ENCODE results near the gene ZNF609. TPM values are rescaled to one million over a fixed set of nuclear protein-coding genes. Genes with fewer than 3 reads are reported as not detected.

ZNF609 gene
- total and polyA plus RNA-seq, 10 of the 15 experiments (the other 5 are each of a cell fraction or from before 2014, with no cell fraction given), result 5.1 to 35.3 (median 13.6) TPM

- TF ChIP-seq, protein P1, sequence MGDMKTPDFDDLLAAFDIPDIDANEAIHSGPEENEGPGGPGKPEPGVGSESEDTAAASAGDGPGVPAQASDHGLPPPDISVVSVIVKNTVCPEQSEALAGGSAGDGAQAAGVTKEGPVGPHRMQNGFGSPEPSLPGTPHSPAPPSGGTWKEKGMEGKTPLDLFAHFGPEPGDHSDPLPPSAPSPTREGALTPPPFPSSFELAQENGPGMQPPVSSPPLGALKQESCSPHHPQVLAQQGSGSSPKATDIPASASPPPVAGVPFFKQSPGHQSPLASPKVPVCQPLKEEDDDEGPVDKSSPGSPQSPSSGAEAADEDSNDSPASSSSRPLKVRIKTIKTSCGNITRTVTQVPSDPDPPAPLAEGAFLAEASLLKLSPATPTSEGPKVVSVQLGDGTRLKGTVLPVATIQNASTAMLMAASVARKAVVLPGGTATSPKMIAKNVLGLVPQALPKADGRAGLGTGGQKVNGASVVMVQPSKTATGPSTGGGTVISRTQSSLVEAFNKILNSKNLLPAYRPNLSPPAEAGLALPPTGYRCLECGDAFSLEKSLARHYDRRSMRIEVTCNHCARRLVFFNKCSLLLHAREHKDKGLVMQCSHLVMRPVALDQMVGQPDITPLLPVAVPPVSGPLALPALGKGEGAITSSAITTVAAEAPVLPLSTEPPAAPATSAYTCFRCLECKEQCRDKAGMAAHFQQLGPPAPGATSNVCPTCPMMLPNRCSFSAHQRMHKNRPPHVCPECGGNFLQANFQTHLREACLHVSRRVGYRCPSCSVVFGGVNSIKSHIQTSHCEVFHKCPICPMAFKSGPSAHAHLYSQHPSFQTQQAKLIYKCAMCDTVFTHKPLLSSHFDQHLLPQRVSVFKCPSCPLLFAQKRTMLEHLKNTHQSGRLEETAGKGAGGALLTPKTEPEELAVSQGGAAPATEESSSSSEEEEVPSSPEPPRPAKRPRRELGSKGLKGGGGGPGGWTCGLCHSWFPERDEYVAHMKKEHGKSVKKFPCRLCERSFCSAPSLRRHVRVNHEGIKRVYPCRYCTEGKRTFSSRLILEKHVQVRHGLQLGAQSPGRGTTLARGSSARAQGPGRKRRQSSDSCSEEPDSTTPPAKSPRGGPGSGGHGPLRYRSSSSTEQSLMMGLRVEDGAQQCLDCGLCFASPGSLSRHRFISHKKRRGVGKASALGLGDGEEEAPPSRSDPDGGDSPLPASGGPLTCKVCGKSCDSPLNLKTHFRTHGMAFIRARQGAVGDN (IDR thresholded peaks at IDR 0.05), result no peak
- TF ChIP-seq SRF (IDR thresholded peaks at IDR 0.05; ENCODE audit: low read depth in 2 of 2, low read length in 2 of 2) (no peak), SIX5 (IDR thresholded peaks at IDR 0.05; ENCODE audit: low read depth, low read length, severe bottlenecking) (no peak)
These were observed 35.2 kb upstream of the ZNF609 start (continued) for GRCh38 chr15:64425221-64425620.

- peaks cover 32% of the 10 kb centered on the region for H3K4me1 ChIP-seq (ENCODE audit: control insufficient read depth, insufficient read depth, low read length)
- ChIA-PET POLR2A (interaction anchor here (0.5 to 1.2 kb wide), 5 partner anchors 172 to 253 kb away, joined by 3 to 4 read pairs (median 4); no protein-coding TSS in a partner anchor), RAD21 (ENCODE audit: unreplicated experiment) (interaction anchor here (0.5 to 2.9 kb wide), 20 partner anchors 17 to 306 kb away, joined by 3 to 39 read pairs (median 4); partner anchors contain the start of genes TRIP4 and ZNF609), SMC1A (ENCODE audit: uncharacterized antibody, unreplicated experiment) (interaction anchor here (0.6 to 4.9 kb wide), 28 partner anchors 21 to 421 kb away, joined by 3 to 49 read pairs (median 4); partner anchors contain the start of gene ZNF609), CTCF (interaction anchor here (0.6 to 5.7 kb wide), 26 partner anchors 9 to 302 kb away, joined by 3 to 64 read pairs (median 4); no protein-coding TSS in a partner anchor)
- ATAC-seq, result no peak
- TF ChIP-seq ASH2L (IDR thresholded peaks at IDR 0.05; ENCODE audit: borderline replicate concordance, low read depth) (no peak), IKZF2 (IDR thresholded peaks at IDR 0.05) (peak; percentile 48 to 50; a peak in 3 of 4 replicates), RCOR1 (conservative IDR thresholded peaks at IDR 0.05; ENCODE audit: low read depth, low read length) (no peak), SMC3 (IDR thresholded peaks at IDR 0.05; ENCODE audit: borderline replicate concordance, low read length) (peak; percentile 36; the same call in 1 of the 2 replicates), IKZF1 (conservative IDR thresholded peaks at IDR 0.05) (peak; percentile 28; the same call in 1 of the 2 replicates), ZNF384 (IDR thresholded peaks at IDR 0.05; ENCODE audit: borderline replicate concordance, low read depth, low read length) (peak; percentile 64; the same call in 1 of the 2 replicates), RAD21 (IDR thresholded peaks at IDR 0.05; ENCODE audit: insufficient read depth, low read depth, low read length) (peak; percentile 41), ESRRA (IDR thresholded peaks at IDR 0.05; ENCODE audit: low read length) (no peak)
- TF ChIP-seq, protein P2, sequence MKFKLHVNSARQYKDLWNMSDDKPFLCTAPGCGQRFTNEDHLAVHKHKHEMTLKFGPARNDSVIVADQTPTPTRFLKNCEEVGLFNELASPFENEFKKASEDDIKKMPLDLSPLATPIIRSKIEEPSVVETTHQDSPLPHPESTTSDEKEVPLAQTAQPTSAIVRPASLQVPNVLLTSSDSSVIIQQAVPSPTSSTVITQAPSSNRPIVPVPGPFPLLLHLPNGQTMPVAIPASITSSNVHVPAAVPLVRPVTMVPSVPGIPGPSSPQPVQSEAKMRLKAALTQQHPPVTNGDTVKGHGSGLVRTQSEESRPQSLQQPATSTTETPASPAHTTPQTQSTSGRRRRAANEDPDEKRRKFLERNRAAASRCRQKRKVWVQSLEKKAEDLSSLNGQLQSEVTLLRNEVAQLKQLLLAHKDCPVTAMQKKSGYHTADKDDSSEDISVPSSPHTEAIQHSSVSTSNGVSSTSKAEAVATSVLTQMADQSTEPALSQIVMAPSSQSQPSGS (IDR thresholded peaks at IDR 0.05; ENCODE audit: low read length), result no peak
- TF ChIP-seq, protein P3, sequence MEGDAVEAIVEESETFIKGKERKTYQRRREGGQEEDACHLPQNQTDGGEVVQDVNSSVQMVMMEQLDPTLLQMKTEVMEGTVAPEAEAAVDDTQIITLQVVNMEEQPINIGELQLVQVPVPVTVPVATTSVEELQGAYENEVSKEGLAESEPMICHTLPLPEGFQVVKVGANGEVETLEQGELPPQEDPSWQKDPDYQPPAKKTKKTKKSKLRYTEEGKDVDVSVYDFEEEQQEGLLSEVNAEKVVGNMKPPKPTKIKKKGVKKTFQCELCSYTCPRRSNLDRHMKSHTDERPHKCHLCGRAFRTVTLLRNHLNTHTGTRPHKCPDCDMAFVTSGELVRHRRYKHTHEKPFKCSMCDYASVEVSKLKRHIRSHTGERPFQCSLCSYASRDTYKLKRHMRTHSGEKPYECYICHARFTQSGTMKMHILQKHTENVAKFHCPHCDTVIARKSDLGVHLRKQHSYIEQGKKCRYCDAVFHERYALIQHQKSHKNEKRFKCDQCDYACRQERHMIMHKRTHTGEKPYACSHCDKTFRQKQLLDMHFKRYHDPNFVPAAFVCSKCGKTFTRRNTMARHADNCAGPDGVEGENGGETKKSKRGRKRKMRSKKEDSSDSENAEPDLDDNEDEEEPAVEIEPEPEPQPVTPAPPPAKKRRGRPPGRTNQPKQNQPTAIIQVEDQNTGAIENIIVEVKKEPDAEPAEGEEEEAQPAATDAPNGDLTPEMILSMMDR (IDR thresholded peaks at IDR 0.05 in 2 of 3, conservative IDR thresholded peaks at IDR 0.05 in 1 of 3; ENCODE audit: control insufficient read depth in 2 of 3, extremely low read depth in 1 of 3, insufficient read depth in 1 of 3, low read depth in 3 of 3, low read length in 3 of 3), result peak in 1 of 3 experiments; percentile 43; a peak in 1 of 6 replicates
- BruUV-seq (replicated peaks), result no TSS peak
- H3K27me3 ChIP-seq (replicated peaks in 1 of 2; ENCODE audit: control insufficient read depth in 2 of 2, insufficient read depth in 2 of 2, low read length in 1 of 2), result no peaks in the 10 kb centered on the region
- no peak for DNase-seq (ENCODE audit: low read depth, low spot score)
- 89% methylated on average over 7 of the region's 7 CpGs for WGBS (ENCODE audit: insufficient coverage, insufficient replicate concordance, low lambda C conversion rate, missing lambda C conversion rate)
- no peaks in the 10 kb centered on the region for H3K9me3 ChIP-seq (replicated peaks; ENCODE audit: control insufficient read depth, insufficient read depth, low read length)
- in situ Hi-C loops (cut with MboI), result no loop called here
- H2AFZ ChIP-seq (ENCODE audit: control insufficient read depth, low read depth, low read length), result no peak overlapping the region
- peaks cover 0 to 12% of the 10 kb centered on the region in 2 experiments; a peak in 2 of 4 replicates for H3K36me3 ChIP-seq (ENCODE audit: control insufficient read depth in 2 of 2, insufficient read depth in 2 of 2, low read length in 1 of 2)
- H3K9ac ChIP-seq (ENCODE audit: control insufficient read depth, insufficient read depth, low read length), result no peak overlapping the region
- no peaks in the 10 kb centered on the region for H3K79me2 ChIP-seq (ENCODE audit: control insufficient read depth, insufficient read depth, low read length)
- no peak for FAIRE-seq
- intact Hi-C loops (cut with micrococcal nuclease; ENCODE audit: unreplicated experiment), result loop anchor here (2.0 to 10.0 kb wide), 4 partner anchors 208 to 302 kb away; no protein-coding TSS in a partner anchor
- H3K27ac ChIP-seq (ENCODE audit: control insufficient read depth, insufficient read depth), result no peak overlapping the region
- H3K4me3 ChIP-seq, result no peak overlapping the region
- H3K4me2 ChIP-seq (ENCODE audit: control insufficient read depth, insufficient read depth), result no peak overlapping the region
- H4K20me1 ChIP-seq (ENCODE audit: control insufficient read depth, insufficient read depth), result no peaks in the 10 kb centered on the region
These were observed 33.4 kb upstream of the ZNF609 start for GRCh38 chr15:64426845-64427465.
